Duodenal mucosa (tissue), 2 donors: ENCODE results near the gene DLG3.

Experiments
- H3K27ac ChIP-seq: one replicate; pipeline ENCODE4 v1.7.0; 2013; ENCODE audit warnings: low read depth, low read length
- H3K27me3 ChIP-seq, 2 donors: one replicate each; pipeline ENCODE4 v1.7.0; 2013; ENCODE audit warnings: low read length in 2 of 2, control low read depth in 1 of 2; ENCODE audit not compliant: insufficient read depth in 2 of 2, control insufficient read depth in 1 of 2
- H3K36me3 ChIP-seq, 2 donors: one replicate each; pipeline ENCODE4 v1.7.0; 2013; ENCODE audit warnings: low read length in 2 of 2, control low read depth in 1 of 2; ENCODE audit not compliant: insufficient read depth in 2 of 2, control insufficient read depth in 1 of 2
- H3K4me1 ChIP-seq, 2 donors: one replicate each; pipeline ENCODE4 v1.7.0; 2013; ENCODE audit warnings: low read length in 2 of 2, control low read depth in 1 of 2; ENCODE audit not compliant: insufficient read depth in 2 of 2, control insufficient read depth in 1 of 2
- H3K4me3 ChIP-seq, 2 donors: one replicate each; pipeline ENCODE4 v1.7.0; 2013; ENCODE audit warnings: low read length in 2 of 2, low read depth in 1 of 2
- H3K9ac ChIP-seq, 2 donors: one replicate each; pipeline ENCODE4 v1.7.0; 2013; ENCODE audit warnings: low read length in 2 of 2, low read depth in 1 of 2
- H3K9me3 ChIP-seq, 2 donors: one replicate each; pipeline ENCODE4 v1.7.0; 2013; ENCODE audit warnings: low read length in 2 of 2, control low read depth in 1 of 2; ENCODE audit not compliant: control insufficient read depth in 1 of 2

Gene DLG3

DNA sequence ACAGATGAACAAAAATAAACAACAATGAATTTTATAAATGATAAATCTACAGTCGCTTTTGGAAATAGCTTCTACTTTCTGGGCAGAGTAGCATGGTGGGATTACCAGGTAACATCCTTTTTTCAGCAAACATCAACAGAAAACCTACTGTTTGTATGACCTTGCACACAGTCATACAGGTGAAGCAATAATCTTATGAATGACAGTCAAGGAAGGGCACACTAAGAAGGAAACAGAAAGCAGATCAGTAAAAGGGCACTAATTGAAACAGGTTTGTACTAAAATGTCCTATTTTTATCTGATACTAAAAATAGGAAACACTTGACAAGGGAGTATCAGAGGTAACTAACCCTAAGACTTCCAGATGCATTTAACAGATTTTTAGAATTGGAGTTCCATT lies 108.9 kb downstream of the DLG3 start:
- H3K36me3 ChIP-seq = no peaks in the 10 kb centered on the region
- no peak overlapping the region for H3K27ac ChIP-seq
- no peak overlapping the region for H3K4me3 ChIP-seq
- no peaks in the 10 kb centered on the region for H3K27me3 ChIP-seq
- peaks cover 0 to 3% of the 10 kb centered on the region in 2 donors for H3K4me1 ChIP-seq
- no peak overlapping the region for H3K9ac ChIP-seq
- no peaks in the 10 kb centered on the region for H3K9me3 ChIP-seq

DNA sequence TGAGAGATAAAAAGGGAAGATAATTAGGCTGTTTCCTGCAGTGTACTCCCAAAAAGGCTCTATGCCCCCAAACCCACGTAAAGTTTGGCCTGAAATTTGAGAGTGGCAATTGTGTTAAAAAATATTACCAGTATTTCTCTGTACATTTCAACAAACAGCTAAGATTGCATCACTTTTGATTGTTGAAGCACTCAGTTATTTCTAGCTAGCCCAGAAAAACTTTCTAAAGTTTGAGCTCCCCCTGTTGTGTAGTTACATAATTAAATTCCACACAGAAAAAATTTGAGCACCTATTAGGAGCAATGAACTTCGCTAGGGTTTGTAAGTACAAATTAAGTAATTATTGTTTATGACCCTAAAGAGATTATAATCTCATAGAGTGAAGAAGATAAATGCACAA lies 109.4 kb downstream of the DLG3 start:
- Histone ChIP-seq H3K36me3 (no peaks in the 10 kb centered on the region), H3K27ac (no peak overlapping the region), H3K4me1 (peaks cover 0 to 3% of the 10 kb centered on the region in 2 donors), H3K27me3 (no peaks in the 10 kb centered on the region), H3K9ac (no peak overlapping the region), H3K9me3 (no peaks in the 10 kb centered on the region), H3K4me3 (no peak overlapping the region)

DNA sequence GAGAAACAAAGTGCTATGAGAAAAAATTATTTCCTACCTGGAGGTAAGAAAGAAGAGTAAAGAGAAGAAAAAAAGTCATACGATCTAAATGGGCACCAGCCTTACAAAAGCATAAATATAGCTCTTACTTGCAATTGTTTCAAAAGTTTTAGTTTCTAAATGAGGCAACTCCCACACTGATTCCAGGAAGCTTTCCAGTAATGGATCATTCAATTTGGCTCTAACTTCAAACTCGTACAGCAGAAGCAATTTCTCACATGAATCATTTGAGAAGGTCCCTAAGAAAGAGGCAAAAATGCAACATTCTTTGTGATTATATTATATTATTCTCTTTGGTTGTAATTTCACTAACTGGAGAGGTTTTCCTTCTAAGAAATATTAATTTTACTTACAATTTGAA lies 109.9 kb downstream of the DLG3 start:
- Histone ChIP-seq H3K4me1 (peaks cover 0 to 3% of the 10 kb centered on the region in 2 donors), H3K9me3 (no peaks in the 10 kb centered on the region), H3K27ac (no peak overlapping the region), H3K4me3 (no peak overlapping the region), H3K36me3 (no peaks in the 10 kb centered on the region), H3K9ac (no peak overlapping the region), H3K27me3 (no peaks in the 10 kb centered on the region)

DNA sequence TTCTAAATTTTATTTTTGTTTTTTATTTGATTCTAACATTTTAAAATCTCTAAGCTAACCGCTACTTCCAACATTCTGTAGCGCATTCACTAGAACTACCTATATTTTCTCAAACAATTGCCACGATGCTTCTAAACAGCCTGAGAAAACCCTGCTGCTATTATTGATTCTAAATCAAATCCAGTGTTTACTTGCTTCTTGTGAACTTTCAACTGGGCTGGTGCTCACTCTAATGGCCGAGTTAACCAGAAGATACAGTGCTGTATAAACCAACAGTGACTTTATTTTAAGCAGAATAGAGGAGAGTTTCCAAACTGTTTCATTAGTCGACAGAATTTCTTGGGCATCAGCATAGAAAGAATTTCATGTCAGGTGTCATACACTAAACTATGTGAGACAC lies 110.3 kb downstream of the DLG3 start:
- H3K27me3 ChIP-seq = no peaks in the 10 kb centered on the region
- no peak overlapping the region for H3K27ac ChIP-seq
- H3K9ac ChIP-seq = no peak overlapping the region
- H3K4me1 ChIP-seq = peaks cover 0 to 3% of the 10 kb centered on the region in 2 donors
- H3K9me3 ChIP-seq = no peaks in the 10 kb centered on the region
- H3K36me3 ChIP-seq = no peaks in the 10 kb centered on the region
- no peak overlapping the region for H3K4me3 ChIP-seq
